Measurements from ENCODE around the gene IMMP2L. TPM values are rescaled to one million over a fixed set of nuclear protein-coding genes. Genes with fewer than 3 reads are reported as not detected.

The IMMP2L gene
- total and polyA plus RNA-seq, 2 of the 13 experiments (the other 11 are each of a cell fraction or from before 2014, with no cell fraction given), result 7.8 to 16.9 TPM

- Histone ChIP-seq H3K27me3 (ENCODE audit: control insufficient read depth in 1 of 2, insufficient read depth in 2 of 2, low read length in 2 of 2) (no peaks in the 10 kb centered on the region), H3K4me1 (ENCODE audit: insufficient read depth, low read length) (no peaks in the 10 kb centered on the region), H4K20me1 (ENCODE audit: insufficient read depth, low read length) (no peaks in the 10 kb centered on the region), H3K36me3 (replicated peaks in 1 of 2; ENCODE audit: control insufficient read depth in 1 of 2, insufficient read depth in 2 of 2, low read length in 2 of 2) (no peaks in the 10 kb centered on the region), H3K4me2 (ENCODE audit: low read depth, low read length) (no peak overlapping the region), H2AFZ (ENCODE audit: low read length) (no peak overlapping the region), H3K9ac (ENCODE audit: insufficient read depth, low read depth, low read length) (no peak overlapping the region), H3K9me3 (ENCODE audit: low read length) (no peaks in the 10 kb centered on the region), H3K27ac (ENCODE audit: extremely low read length, insufficient read depth, low read length) (no peak overlapping the region), H3K4me3 (replicated peaks in 1 of 3; ENCODE audit: insufficient read depth in 1 of 3, low read depth in 2 of 3, low read length in 3 of 3) (no peak overlapping the region), H3K79me2 (ENCODE audit: insufficient read depth, low read length) (no peaks in the 10 kb centered on the region)
- POLR2A ChIA-PET, result no interaction called here
- BruUV-seq (replicated peaks), result no TSS peak
- DNase-seq (ENCODE audit: low spot score), result no peak
- CTCF ChIA-PET (ENCODE audit: low intra/inter-chr PET ratio, low total read pairs), result no interaction called here
- WGBS (ENCODE audit: low lambda C conversion rate), result 80% methylated on average over 2 of the region's 2 CpGs
- in situ Hi-C loops (cut with HindIII; ENCODE audit: extremely low pct_ligation_motif_present, low pct_unique_long_range_greater_than_20kb) (no loop called here), intact Hi-C loops (cut with micrococcal nuclease; ENCODE audit: unreplicated experiment) (no loop called here)
- no peak for FAIRE-seq
- no peak for TF ChIP-seq ZZZ3 (CRISPR knock-in tag; IDR thresholded peaks at IDR 0.05; ENCODE audit: borderline replicate concordance)
- no peak for TF ChIP-seq ZNF329 (CRISPR knock-in tag; IDR thresholded peaks at IDR 0.05; ENCODE audit: low read depth)
- TF ChIP-seq ZNF576 (CRISPR knock-in tag; IDR thresholded peaks at IDR 0.05), result no peak
- TF ChIP-seq IRF9 (CRISPR knock-in tag; IDR thresholded peaks at IDR 0.05; ENCODE audit: borderline replicate concordance), result no peak
- no peak for TF ChIP-seq EED (CRISPR knock-in tag; IDR thresholded peaks at IDR 0.05)
- no peak for TF ChIP-seq ZNF343 (CRISPR knock-in tag; IDR thresholded peaks at IDR 0.05)
- TF ChIP-seq PLRG1 (conservative IDR thresholded peaks at IDR 0.05), result no peak
- TF ChIP-seq RNF2 (conservative IDR thresholded peaks at IDR 0.05; ENCODE audit: low read depth), result no peak
- no peak for ATAC-seq
Measured at GRCh38 chr7:111388016-111388415, 174.3 kb downstream of the IMMP2L start.

All from HepG2 (cell line).